Hindlimb muscle (tissue), 1 donor: ENCODE results near the gene CARD11. TPM values are rescaled to one million over a fixed set of nuclear protein-coding genes. Genes with fewer than 3 reads are reported as not detected.

Source experiments
- DNase-seq: peaks from one replicate; pipeline ENCODE4 v3.0.0-alpha.2; 2013
- polyA plus RNA-seq: library from polyadenylated mRNA; unstranded; fragments of 120-200 nt; gene quantifications from one replicate; pipeline ENCODE4 v1.2.1, GENCODE V29; 2013; ENCODE audit not compliant: insufficient read length

CARD11 gene
- polyA plus RNA-seq, 1 donor = 0.48 TPM

DNA sequence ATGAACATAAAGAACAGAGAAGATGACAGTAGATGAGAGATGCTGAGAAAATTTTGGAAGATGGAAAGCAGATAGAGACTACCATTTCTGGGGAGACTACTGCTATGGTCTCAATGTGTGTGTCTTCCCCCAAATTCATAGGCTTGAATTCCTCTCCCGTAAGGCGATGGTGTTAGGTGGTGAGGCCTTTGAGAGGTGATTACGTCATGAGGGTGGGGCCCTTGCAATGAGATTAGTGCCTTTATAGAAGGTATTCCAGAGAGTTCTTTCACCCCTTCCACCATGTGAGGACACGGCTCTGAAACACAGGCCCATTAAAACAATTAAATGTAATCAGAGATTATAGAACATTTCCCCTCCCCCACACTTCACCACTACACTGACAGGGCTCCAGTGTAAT is 23.9 kb downstream of the CARD11 start:
- no peak for DNase-seq

DNA sequence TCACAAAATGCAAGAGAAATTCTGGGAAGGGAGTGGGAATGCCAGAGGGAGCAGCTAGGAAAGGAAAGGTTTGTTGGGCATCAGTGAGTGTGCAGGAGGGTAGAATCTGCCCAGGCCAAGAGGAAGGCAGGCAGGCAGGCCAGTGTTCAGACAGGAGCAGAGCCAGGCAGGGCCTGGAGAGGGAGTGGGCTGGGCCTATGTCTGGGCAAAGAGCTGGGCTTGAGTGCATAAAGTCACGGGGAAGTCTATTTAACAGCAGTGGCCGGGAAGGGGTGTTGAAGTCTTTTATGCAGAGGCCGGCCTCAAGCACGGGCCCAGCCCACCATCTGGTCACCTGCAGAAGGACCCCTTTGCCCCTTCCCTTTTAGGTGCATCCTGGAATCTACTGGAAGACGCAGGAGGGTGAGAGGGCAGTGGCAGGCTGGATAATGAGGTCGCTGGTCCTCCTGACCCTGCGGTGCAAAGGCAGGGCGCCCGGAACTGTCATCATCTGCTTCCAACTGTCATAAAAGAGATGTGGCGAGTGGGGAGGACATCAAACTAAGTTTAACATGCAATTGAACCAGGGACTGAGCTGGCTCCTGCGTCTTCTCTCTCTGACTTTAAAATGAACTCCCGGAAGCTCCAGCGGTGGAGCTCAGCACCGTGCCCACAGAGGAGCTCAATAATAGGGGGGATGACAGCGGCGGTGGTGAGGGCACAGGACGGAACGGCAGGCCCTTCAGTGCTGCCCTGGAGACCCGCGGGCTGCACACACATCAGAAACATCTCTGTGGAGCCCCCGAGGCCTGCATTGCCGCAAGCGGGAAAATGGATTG is 29.5 kb downstream of the CARD11 start:
- DNase-seq = no peak

DNA sequence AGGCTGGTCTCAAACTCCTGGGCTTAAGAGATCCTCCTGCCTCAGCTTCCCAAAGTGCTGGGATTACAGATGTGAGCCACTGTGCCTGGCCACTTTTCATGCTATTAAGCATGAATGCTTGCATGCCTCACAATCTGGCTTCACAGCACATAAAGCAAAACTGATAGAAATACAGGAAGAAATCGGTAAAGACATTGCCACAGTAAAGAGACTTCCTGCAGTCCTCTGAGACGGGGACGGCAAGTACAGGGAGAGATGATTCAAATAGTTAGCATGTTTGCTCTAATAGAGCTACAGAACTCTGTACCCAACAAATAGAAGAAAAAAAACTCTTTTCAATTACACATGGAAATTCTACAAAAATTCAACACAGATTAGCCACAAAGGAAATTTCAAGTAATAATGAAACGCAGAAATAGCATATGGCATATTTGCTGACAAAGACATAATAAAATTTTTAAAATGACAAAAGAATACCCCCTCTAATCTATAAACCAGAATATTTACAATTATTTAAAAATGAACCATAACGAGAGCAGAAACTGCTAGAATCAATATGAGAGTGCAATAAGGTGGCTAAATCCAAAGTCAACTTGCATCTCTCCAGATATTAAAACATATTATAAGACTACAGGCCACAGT is 32.3 kb downstream of the CARD11 start:
- no peak for DNase-seq

DNA sequence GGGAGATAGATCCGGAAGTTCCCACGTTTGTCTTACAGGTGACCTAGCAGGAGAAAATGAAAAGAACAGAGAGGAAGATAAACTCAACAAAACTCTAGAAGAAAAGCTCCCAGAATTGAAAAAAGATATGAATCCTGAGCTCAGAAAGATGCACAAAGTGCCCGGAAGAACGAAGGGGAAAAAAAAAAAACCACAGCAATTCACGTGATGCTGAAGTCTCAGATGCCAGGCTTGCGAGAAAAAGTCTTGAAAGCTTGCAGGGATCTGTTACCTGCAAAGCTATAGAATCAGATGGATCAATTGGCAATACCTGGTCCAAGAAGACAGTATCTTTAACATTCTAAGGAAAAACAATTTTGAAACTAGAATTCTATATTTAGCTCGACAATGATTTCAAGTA is 33.5 kb downstream of the CARD11 start:
- DNase-seq = no peak

DNA sequence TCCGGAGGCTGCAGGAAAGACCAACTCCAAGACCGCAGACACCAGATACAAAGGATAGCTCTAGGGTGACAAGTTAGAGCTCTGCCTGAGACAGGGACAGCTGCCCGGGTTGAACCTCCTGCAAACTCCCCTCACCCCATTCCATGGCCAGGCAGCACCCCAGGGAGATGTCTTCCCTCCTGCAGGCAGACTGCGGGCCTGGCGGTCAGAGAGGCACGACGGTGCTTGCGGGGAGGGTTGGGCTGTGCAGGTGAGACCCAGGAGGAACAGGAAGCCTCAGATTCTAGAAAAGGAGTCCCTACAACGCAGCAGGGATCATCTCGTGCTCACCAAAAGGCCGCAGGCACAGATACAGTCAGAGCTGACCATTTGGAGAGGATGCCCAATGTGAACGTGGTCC is 34.6 kb downstream of the CARD11 start:
- DNase-seq = no peak

DNA sequence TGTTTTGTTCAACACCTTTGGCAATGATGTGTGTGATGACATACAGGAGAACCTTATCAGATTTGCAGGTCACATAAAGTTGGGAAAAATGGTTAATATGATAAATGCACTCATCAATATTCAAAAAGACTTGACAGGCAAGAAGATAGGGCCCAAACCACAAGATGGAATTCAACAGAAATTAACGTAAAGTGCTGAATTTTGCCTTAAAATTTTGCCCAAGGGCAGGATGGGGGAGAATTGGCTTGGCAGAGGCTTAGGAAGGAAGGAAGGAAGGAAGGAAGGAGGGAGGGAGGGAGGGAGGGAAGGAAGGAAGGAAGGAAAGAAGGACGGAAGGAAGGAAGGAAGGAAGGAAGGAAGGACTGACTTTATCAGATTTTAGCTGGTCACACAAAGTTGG is 35.3 kb downstream of the CARD11 start:
- DNase-seq = no peak

DNA sequence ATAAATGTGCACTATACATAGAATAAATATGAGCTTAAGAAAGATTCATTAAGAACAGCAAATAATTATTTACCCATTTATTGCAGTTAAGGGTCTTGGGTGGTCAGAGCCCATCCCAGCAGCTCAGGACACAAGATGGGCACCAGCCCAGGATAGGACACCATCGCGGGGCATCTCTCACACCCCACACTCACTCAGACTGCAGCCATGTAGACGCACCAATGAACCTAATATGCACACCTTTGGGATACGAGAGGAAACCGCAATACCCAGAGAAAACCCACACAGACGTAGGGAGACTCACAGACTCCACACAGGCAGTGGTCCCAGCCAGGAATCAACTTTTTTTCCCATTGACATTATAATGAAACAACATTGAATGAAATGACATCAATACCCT is 36.0 kb downstream of the CARD11 start:
- no peak for DNase-seq

DNA sequence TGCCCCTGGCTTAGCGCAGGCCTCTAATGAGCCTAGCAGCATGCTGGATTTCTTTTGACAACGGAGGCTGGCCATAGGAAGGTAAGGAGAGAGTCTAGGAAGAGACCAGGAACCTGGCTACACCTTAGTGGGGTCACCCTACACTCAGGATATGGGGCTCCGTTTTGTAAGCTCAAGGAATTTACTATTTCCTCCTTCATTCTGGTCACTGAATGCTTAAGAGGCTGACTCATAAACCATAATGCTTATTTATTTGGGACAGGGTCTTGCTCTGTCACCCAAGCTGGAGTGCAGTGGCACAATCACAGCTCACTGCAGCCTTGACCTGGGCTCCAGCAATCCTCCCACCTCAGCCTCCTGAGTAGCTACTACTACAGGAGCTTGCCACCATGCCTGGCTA is 38.4 kb downstream of the CARD11 start:
- no peak for DNase-seq

DNA sequence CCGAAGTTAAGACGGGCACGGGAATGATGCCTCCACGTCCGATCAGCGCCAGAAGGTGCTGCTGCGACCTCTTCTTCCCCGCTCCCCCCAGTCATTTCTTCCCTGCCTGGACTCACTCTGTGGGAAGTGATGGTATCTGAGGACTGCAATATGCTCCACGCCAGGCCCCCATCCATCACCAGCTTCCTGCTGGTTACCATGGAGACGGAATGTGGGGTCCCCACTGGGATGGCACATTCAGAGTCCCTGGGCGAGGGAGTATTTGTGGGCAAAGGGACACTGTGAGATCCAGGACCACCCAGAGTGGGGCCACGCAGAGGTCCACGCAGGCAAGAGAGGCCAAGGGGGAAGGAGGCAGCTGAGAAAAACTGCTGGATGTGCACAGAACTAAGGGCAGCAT is 39.7 kb downstream of the CARD11 start:
- no peak for DNase-seq

DNA sequence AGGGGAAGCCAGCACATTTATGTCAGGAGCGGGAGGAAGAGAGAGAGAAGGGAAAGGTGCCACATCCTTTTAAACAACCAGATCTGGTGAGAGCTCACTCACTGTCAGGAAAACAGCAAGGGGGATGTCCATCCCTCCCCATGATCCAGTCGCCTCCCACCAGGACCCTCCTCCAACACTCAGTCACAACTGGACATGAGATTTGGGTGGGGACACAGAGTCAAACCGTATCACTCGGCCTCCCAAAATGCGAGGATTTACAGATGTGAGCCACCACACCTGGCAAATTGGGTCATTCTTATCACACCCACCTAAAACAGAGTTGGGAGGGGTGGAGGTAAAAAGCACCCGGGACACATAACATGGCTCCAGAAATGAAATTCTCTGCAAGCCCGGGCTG is 41.0 kb downstream of the CARD11 start:
- DNase-seq = no peak

DNA sequence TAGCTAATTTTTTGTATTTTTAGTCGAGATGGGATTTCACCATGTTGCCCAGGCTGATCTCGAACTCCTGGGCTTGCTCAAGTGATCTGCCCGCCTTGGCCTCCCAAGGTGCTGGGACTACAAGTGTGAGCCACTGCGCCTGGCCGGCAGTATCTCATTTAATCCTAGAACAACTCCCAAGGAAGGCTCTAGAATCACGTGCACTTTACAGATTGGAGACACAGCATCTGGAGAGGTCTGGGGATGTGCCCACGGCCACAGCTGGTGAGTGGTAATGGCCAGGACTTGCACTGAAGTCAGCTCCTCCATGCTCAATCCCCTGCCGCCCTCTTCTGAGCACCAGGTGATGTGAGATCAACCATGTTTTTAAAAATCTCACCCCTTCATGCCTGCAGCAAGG is 43.1 kb downstream of the CARD11 start:
- no peak for DNase-seq

DNA sequence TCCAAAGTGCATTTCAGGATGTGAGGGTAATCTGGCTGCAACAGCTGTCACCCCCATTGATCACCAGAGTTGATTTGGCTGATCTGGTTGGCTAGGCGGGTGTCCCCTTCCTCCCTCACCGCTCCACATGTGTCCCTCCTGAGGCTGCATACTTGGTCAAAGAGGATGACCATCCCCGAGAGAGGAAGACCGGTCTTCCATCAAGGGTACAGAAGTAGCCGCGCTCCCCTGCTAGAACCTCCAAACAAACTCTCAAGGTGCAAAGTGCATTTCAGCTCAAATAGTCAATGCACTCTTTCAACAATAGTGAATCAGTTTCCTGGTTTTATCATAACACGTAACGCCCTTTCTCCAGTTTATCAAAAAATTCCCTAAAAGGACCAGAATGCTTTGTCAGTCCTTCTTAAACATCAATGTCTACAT is 44.6 kb downstream of the CARD11 start:
- DNase-seq = no peak

DNA sequence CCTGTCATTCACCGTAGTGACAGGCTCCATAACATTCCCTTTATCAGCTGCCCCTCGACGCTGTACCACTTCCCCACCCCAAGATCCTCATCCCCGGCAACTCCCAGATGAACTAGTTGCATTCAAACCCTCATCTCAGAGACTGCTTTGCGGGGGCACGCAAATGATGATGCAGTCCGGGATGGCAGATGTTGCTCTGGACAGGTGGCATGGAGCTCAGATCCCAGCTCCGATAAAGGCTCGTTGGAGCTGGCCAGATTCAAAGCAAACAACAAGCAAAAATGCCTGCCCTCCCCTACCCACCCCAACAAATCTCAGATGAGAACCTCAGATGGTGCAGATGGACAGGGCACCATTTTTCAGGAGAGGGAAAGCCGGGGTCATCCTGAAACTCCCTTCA is 46.7 kb downstream of the CARD11 start:
- no peak for DNase-seq

DNA sequence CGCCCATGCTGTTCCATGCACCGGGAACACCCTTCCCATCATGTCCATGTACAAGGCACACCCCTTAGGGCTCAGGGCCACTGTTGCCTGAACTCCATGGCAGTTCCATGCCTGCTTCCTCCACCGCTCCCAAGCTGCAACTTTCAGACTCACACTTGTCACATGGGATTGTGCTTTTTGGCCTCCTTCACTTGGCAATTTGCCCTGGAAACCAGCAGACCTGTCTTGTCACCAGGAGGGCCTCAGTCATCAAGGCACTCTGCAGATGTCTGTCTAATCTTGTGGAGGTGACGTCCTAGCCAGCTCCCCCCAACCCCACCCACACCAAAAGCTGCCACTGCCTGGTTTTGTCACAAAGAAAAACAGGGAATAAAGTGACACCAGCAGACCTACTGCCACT is 47.5 kb downstream of the CARD11 start:
- DNase-seq = no peak

DNA sequence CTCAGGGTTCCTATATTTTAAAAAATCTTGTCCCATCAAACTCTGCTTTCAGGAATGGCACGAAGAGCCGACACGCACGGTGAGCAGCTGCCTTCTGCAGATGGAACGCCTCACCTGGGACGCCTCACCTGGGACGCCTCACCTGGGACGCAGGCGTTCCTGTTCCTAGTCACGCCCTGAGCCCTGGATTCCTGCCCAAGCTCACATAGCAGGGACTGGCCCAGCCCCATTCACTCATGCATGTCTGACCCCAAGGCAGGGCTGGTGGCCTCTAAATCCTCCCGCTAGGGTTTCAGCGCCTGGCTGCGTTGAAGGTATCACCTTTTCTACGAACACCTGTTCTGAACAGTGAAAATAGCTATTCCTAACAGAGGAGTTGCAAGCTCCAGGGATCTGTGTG is 49.8 kb downstream of the CARD11 start:
- no peak for DNase-seq

DNA sequence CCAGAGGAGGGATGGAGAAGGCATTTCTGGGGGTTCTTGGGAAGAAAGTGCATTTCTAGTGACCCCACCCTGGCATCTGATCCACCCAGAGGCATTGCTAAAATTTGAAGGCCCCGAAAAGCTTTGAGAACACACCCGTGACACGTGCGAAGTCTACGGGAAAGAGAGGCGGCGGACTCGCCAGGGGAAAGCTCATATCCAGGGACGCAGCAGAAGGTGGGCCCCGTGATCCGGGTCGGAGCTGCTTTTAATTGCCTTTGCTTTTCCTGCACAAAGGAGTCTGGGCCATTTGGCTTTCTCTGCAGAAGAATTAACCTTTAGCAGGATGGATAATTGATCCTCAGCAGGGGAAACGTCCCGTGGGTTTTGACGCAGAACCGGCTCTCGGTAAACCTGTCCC is 50.3 kb downstream of the CARD11 start:
- no peak for DNase-seq

DNA sequence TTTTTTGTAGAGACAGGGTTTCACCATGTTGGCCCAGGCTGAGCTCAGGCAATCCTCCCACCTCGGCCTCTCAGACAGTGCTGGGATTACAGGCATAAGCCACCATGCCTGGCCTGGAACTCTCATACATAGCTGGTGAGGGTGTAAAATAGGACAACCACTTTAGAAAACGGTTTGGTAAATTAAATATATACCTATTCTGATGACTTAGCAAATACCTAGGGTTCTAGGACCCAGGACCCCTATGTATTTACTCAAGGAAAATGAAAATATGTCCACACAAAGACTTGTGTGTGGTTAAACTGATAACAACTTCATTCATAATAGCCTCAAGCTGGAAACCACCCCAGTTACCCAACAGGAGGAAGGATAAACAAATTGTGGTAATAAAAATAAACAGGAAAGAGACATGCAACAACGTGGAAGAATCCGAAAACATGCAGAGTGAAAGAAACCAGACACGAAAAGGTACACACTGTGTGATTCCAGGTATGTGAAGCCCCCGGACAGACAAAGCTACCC is 52.7 kb downstream of the CARD11 start:
- DNase-seq = no peak

DNA sequence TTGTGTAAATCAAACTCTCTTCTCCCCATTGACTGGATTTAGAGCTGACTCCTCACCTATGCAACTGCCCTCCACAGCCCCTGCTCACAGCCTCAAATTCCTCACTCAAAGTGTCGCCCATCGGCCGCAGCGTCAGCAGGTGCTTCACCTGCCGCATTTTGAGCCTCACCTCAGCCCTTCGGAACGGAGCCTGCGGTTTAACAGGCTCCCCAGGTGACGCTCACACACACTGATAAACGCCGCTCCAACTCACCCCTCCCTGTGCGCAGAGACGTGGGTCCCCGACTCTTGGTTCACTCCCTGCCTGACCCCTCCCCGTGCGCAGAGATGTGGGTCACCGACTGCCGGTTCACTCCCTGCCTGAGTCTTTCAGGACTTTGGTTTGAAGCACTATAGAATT is 57.1 kb downstream of the CARD11 start:
- no peak for DNase-seq

DNA sequence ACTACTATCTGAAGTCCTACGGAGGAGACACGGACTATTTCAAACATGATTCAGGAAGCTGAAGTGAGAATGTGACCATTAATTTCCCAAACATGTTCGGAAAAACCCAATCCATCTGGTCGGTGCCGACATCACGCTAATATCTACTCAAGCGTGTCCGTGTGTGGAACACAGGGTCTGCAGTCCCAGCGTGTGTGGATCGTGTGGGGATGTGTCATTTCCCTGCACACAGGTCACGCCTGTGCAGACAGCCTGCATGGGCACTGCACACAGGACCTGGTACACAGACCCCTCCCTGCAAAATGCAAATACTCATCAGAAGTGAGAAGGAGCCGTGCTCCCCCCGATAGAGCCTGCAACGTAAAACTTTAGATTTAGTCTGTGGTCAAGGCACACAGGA is 57.8 kb downstream of the CARD11 start:
- no peak for DNase-seq

DNA sequence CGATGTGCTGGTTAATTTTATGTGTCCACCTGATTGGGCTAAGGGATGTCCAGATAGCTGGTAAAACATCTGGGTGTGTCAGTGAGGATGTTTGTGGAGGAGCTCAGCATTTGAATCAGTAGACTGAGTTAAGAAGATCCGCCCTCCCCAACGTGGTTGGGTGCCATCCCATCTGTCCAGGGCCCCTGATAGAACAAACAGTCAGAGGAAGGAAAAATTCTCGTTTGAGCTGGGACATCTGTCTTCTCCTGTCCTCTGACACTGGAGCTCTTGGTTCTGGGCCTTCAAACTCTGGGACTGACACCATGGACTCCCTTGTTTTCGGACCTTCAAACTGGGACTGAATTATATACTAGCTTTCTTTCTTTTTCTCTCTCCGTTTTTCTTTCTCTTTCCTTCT is 59.6 kb downstream of the CARD11 start:
- DNase-seq = no peak

DNA sequence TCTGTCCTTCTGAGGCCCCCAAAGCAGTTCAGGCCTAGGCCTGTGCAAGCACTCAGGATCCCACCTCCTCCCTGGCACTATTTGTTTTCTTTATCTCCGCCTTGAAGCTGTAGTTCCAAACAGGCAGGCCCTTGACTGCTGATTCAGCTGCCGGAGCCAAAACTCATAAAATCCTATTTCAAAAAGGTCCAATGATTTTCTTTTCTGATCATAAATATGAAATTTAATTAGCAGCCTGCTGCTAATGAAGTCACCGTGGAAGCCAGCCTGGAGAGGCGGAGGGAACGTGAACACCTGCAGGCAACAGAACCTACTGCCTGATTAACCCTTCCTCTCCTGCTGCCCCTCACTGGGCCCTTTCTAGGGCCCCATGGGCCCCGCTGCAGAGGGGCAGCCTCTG is 60.1 kb downstream of the CARD11 start:
- no peak for DNase-seq

DNA sequence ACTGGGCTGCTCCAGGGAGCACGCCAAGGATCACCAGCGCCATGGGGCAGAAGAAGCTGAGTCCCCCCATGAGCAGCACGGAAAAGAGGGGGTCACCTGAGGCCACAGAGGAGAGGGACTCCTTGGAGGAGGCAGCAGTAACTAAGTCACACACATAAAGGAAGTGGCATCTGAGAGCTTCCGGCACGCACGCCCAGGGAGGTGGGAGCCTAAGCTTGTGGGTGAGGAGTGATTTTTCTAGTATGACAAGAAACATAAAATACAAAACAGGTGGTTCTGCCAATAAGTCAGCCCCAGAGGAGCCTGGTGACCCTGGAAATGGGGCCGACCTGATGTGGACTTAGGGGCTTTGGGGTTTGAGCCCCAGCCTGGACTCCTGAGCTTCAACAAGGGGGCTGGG is 60.8 kb downstream of the CARD11 start:
- no peak for DNase-seq

DNA sequence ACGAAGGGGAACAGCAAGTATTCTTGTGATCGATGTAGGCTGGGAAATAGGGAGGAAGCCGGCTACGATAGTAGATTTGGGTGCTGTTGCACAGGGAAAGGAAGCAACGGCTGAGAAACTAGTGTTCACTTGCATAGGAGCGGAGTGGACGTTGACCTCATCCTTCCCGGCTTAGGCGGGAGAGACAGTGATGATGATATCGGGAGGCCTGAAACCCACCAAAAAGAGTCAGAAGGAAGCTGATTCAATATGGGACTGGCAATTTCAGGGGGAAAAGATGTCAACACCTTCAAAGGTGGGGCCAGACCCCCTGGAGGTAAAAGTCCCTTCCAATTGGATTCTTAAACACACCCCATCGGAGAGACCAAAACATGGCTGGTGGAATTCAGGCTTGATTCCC is 61.3 kb downstream of the CARD11 start:
- DNase-seq = no peak

DNA sequence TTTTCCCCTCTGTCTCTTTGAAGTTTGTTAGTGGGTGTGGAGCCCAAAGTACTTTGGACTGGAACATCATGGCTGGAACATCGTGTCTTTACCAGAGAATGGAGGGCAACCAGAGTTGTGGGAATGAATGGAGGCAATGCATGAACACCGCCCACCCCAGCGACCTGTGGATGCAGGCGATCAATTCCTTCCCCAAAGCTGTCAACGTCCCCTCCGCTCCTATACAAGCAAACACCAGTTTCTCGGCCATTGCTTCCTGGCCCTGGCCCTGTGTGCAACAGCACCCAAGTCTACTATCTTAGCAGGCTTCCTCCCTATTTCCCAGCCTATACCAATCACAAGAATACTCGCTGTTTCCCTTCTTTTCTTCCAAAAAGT is 62.6 kb downstream of the CARD11 start:
- DNase-seq = no peak
